Naive thymus-derived CD4-positive, alpha-beta T cell (primary cell): ENCODE measurements around the gene CBL. TPM values are rescaled to one million over a fixed set of nuclear protein-coding genes. Genes with fewer than 3 reads are reported as not detected.

ENCODE experiments used
- microRNA-seq: library from miRNA; unstranded; fragments of <30 nt; microRNA quantifications from one replicate; pipeline ENCODE4 v1.2.0, GENCODE V29; 2022; ENCODE audit warnings: borderline microRNAs expressed
- polyA plus RNA-seq, 2 donors: library from polyadenylated mRNA; unstranded; fragments of 300-500 nt; fragmentation: Illumina TruSeq; gene quantifications; one replicate each; pipeline ENCODE4 v1.2.3, GENCODE V29; 2021
- total RNA-seq, 6 experiments: library from RNA in 5 of 6; stranded (reverse) in 5 of 6; gene quantifications; 1 replicate in 5 of 6; 2 replicates in 1 of 6; pipeline ENCODE4 v1.2.3 and lab custom pipeline; 2021 to 2026

CBL gene
- total and polyA plus RNA-seq, 7 experiments from 2014 or later, result 17.5 to 51.8 (median 39.8) TPM

Small RNAs within 50 kb of the gene (microRNA-seq; reads per million reads assigned to microRNA genes)
- gene MIR6756, result not detected

Other genes with a start within 250 kb of the CBL start
- gene FOXR1, start 234.6 kb upstream of the CBL start, total RNA-seq, result not detected
- gene FOXR1, start 234.6 kb upstream of the CBL start, polyA plus RNA-seq, result not detected
- gene CENATAC, start 208.2 kb upstream of the CBL start, total RNA-seq, result 100 to 1,000 TPM in 4 of 5 experiments, 10 to 100 TPM in 1; 53.5 to 136 (median 109) TPM
- gene CENATAC, start 208.2 kb upstream of the CBL start, polyA plus RNA-seq, result 10 to 100 TPM in 1 of 2 donors, 1 to 10 TPM in 1; 8.4 to 13.5 TPM
- gene RPS25, start 188.0 kb upstream of the CBL start, total RNA-seq, result 1,000 to 10,000 TPM; 1,535 to 3,042 (median 2,772) TPM
- 1,000 to 10,000 TPM; 4,222 to 6,094 TPM for gene RPS25, start 188.0 kb upstream of the CBL start, polyA plus RNA-seq
- 10 to 100 TPM; 70.7 to 80.3 (median 77.8) TPM for gene TRAPPC4, start 187.6 kb upstream of the CBL start, total RNA-seq
- 100 to 1,000 TPM in 1 of 2 donors, 10 to 100 TPM in 1; 82.1 to 123 TPM for gene TRAPPC4, start 187.6 kb upstream of the CBL start, polyA plus RNA-seq
- gene SLC37A4, start 175.5 kb upstream of the CBL start, total RNA-seq, result 10 to 100 TPM in 3 of 5 experiments, 1 to 10 TPM in 2; 7.1 to 20.8 (median 14.6) TPM
- 10 to 100 TPM; 10.6 to 13.1 TPM for gene SLC37A4, start 175.5 kb upstream of the CBL start, polyA plus RNA-seq
- 100 to 1,000 TPM in 3 of 5 experiments, 10 to 100 TPM in 2; 77.8 to 198 (median 110) TPM for gene HYOU1, start 149.1 kb upstream of the CBL start, total RNA-seq
- gene HYOU1, start 149.1 kb upstream of the CBL start, polyA plus RNA-seq, result 10 to 100 TPM; 11.3 to 18.3 TPM
- gene VPS11, start 138.5 kb upstream of the CBL start, total RNA-seq, result 10 to 100 TPM; 39.0 to 73.9 (median 57.1) TPM
- 10 to 100 TPM; 40.3 to 72.1 TPM for gene VPS11, start 138.5 kb upstream of the CBL start, polyA plus RNA-seq
- gene HMBS, start 121.5 kb upstream of the CBL start, total RNA-seq, result 10 to 100 TPM in 1 of 5 experiments, 1 to 10 TPM in 4; 6.7 to 25.4 (median 7.7) TPM
- gene HMBS, start 121.5 kb upstream of the CBL start, polyA plus RNA-seq, result 10 to 100 TPM; 20.8 to 25.3 TPM
- 10 to 100 TPM; 21.9 to 63.9 (median 37.9) TPM for gene DPAGT1, start 104.5 kb upstream of the CBL start, total RNA-seq
- 10 to 100 TPM; 25.0 to 32.6 TPM for gene DPAGT1, start 104.5 kb upstream of the CBL start, polyA plus RNA-seq
- 10 to 100 TPM; 24.7 to 40.7 (median 36.1) TPM for gene C2CD2L, start 99.0 kb upstream of the CBL start, total RNA-seq
- gene C2CD2L, start 99.0 kb upstream of the CBL start, polyA plus RNA-seq, result 10 to 100 TPM in 1 of 2 donors, 1 to 10 TPM in 1; 2.7 to 10.2 TPM
- gene HINFP, start 84.8 kb upstream of the CBL start, total RNA-seq, result 10 to 100 TPM; 30.7 to 79.7 (median 42.7) TPM
- 10 to 100 TPM; 14.7 to 24.1 TPM for gene HINFP, start 84.8 kb upstream of the CBL start, polyA plus RNA-seq
- gene ABCG4, start 57.3 kb upstream of the CBL start, total RNA-seq, result under 1 TPM in 1 of 5 experiments, not detected in 4; 0.13 TPM
- not detected for gene ABCG4, start 57.3 kb upstream of the CBL start, polyA plus RNA-seq
- gene NLRX1, start 37.6 kb upstream of the CBL start, total RNA-seq, result 10 to 100 TPM in 2 of 5 experiments, 1 to 10 TPM in 3; 8.3 to 19.5 (median 9.8) TPM
- 10 to 100 TPM in 1 of 2 donors, 1 to 10 TPM in 1; 6.5 to 10.6 TPM for gene NLRX1, start 37.6 kb upstream of the CBL start, polyA plus RNA-seq
- gene NHERF4, start 20.9 kb upstream of the CBL start, total RNA-seq, result 1 to 10 TPM in 3 of 5 experiments, under 1 TPM in 2; 0.19 to 2.2 (median 1.2) TPM
- gene NHERF4, start 20.9 kb upstream of the CBL start, polyA plus RNA-seq, result not detected
- 1 to 10 TPM in 2 of 5 experiments, under 1 TPM in 3; 0.08 to 5.1 (median 0.73) TPM for gene MCAM, start 110.8 kb downstream of the CBL start, total RNA-seq
- under 1 TPM in 1 of 2 donors, not detected in 1; 0.26 TPM for gene MCAM, start 110.8 kb downstream of the CBL start, polyA plus RNA-seq
- gene RNF26, start 128.2 kb downstream of the CBL start, total RNA-seq, result 10 to 100 TPM; 16.9 to 28.3 (median 18.9) TPM
- 10 to 100 TPM; 50.3 to 59.1 TPM for gene RNF26, start 128.2 kb downstream of the CBL start, polyA plus RNA-seq
- not detected for gene C1QTNF5, start 134.5 kb downstream of the CBL start, total RNA-seq
- gene C1QTNF5, start 134.5 kb downstream of the CBL start, polyA plus RNA-seq, result not detected
- not detected for gene MFRP, start 140.4 kb downstream of the CBL start, total RNA-seq
- gene MFRP, start 140.4 kb downstream of the CBL start, polyA plus RNA-seq, result not detected
- 1 to 10 TPM in 1 of 5 experiments, under 1 TPM in 4; 0.07 to 1.1 (median 0.43) TPM for gene USP2, start 175.4 kb downstream of the CBL start, total RNA-seq
- gene USP2, start 175.4 kb downstream of the CBL start, polyA plus RNA-seq, result under 1 TPM; 0.26 to 0.50 TPM
- gene THY1, start 216.8 kb downstream of the CBL start, total RNA-seq, result 1 to 10 TPM in 1 of 5 experiments, not detected in 4; 2.2 TPM
- not detected for gene THY1, start 216.8 kb downstream of the CBL start, polyA plus RNA-seq